Measurements from ENCODE around the gene BRD2. TPM values are rescaled to one million over a fixed set of nuclear protein-coding genes. Genes with fewer than 3 reads are reported as not detected.
A peak's percentile ranks its signal among the peaks of the same experiment; 100 is the strongest.

Gene BRD2
- total and polyA plus RNA-seq, 4 donors: 71.0 to 181 (median 156) TPM

DNA sequence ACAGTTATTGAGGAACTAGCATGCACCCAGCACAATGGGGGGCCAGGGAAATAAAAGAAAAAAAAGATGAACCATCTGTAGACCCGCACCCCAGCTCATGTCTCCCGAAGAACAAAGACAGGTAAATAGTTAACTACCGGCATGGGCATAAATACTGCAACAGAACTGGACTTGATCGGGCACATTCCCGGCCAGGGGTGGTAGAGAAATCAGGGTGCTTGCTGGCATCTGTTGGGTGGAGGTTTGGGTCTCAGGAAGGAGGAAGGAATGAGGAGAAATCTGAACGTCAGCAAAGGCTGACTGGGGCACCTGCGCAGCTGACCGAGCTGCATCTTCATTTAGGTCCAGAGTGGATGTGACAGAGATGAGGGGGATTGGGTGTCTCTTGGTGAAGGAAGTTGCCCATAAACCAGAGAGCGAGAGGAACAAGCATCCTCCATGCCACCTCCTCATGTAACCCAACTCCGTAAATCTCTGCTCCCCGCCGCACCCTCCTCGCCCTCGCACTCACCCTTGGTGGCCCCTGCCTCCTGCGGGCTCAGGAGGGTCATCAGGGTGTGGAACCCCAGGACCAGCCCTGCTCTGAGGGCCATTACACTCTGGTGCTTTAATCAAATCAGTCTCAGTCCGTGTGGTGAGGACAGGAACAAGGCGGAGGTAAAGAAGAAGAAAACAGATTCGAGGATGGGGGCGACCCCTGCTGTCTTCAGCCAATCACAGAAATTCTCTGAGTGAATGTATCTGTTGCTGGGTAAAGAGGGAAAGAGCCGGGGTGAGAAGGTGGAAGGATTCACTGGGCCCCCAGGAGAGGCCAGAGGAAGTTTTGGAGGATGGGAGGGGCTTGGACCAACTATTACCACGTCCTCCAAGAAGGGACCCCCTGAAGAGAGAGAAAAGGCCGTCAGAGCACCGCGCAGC is 40.8 kb downstream of the BRD2 start, which contains the start of gene HLA-DOA:
TSS of gene HLA-DOA (minus strand) at position 648 of the 918 bp plus-strand sequence.
- no peaks in the 10 kb centered on the region for H3K9me3 ChIP-seq (ENCODE audit: control insufficient read depth, low read length)
- DNase-seq (peak in 1 of 2 donors; percentile 62), ATAC-seq (ENCODE audit: low FRiP score) (peak; percentile 44)
- H3K4me1 ChIP-seq (ENCODE audit: control insufficient read depth in 1 of 2, insufficient read depth in 2 of 2, low read length in 2 of 2): no peaks in the 10 kb centered on the region
- H3K27me3 ChIP-seq (ENCODE audit: control insufficient read depth in 1 of 2, insufficient read depth in 2 of 2, low read length in 1 of 2): peaks cover 0 to 6% of the 10 kb centered on the region in 2 donors
- H3K4me3 ChIP-seq (ENCODE audit: low read length in 2 of 2): no peak within 1 kb of the TSS
- H3K27ac ChIP-seq (ENCODE audit: low read depth in 1 of 2, low read length in 2 of 2): no peak within 1 kb of the TSS
- H3K36me3 ChIP-seq (ENCODE audit: control insufficient read depth in 1 of 2, insufficient read depth in 2 of 2, low read length in 1 of 2): no peaks in the 10 kb centered on the region
- intact Hi-C loops (cut with DNase I): no loop called here
- WGBS, 2 donors: 27 to 30% methylated on average over 24 of the region's 24 CpGs

- ATAC-seq (ENCODE audit: low FRiP score): no peak
- intact Hi-C loops (cut with DNase I): loop anchor here in 1 of 2 donors (10.0 kb wide), 1 partner anchor 134 kb away; no protein-coding TSS in a partner anchor
- H3K4me3 ChIP-seq (ENCODE audit: low read length in 2 of 2): no peak overlapping the region
- no peaks in the 10 kb centered on the region for H3K9me3 ChIP-seq (ENCODE audit: control insufficient read depth, low read length)
- no peak for DNase-seq
- WGBS, 2 donors: 62 to 67% methylated on average over 7 of the region's 7 CpGs
- H3K27me3 ChIP-seq (ENCODE audit: control insufficient read depth in 1 of 2, insufficient read depth in 2 of 2, low read length in 1 of 2): peaks cover 0 to 4% of the 10 kb centered on the region in 2 donors
- no peaks in the 10 kb centered on the region for H3K4me1 ChIP-seq (ENCODE audit: control insufficient read depth in 1 of 2, insufficient read depth in 2 of 2, low read length in 2 of 2)
- H3K36me3 ChIP-seq (ENCODE audit: control insufficient read depth in 1 of 2, insufficient read depth in 2 of 2, low read length in 1 of 2): no peaks in the 10 kb centered on the region
- H3K27ac ChIP-seq (ENCODE audit: low read depth in 1 of 2, low read length in 2 of 2): no peak overlapping the region
Measured at GRCh38 chr6:33010356-33010755, 42.0 kb downstream of the BRD2 start.

DNA sequence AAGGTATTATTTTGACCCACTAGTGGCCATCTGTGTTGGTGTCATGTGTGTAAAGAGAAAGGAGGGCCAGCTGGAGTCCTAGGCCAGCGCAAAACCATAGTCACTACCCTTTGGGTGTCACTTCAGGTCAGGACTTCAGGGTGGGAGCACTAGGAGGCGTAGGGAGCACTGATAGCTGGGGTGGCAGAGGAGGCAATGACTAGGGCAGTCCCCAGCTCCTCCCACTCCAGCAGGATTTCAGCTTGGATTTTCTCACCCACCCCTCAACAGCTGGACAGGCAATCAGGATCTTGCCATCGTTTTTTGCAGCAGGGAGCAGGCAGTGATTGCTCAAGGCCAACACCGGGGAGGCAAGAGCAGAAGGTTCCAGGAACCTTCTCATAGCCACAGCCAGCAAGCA is 45.2 kb downstream of the BRD2 start:
- no peak overlapping the region for H3K4me3 ChIP-seq (ENCODE audit: low read length in 2 of 2)
- WGBS, 2 donors: 37 to 46% methylated on average over 4 of the region's 4 CpGs
- ATAC-seq (ENCODE audit: low FRiP score): no peak
- H3K9me3 ChIP-seq (ENCODE audit: control insufficient read depth, low read length): no peaks in the 10 kb centered on the region
- no peaks in the 10 kb centered on the region for H3K4me1 ChIP-seq (ENCODE audit: control insufficient read depth in 1 of 2, insufficient read depth in 2 of 2, low read length in 2 of 2)
- DNase-seq: peak in 1 of 2 donors; percentile 7
- intact Hi-C loops (cut with DNase I): loop anchor here (1.0 to 10.0 kb wide), 3 partner anchors 67 to 235 kb away; no protein-coding TSS in a partner anchor
- H3K36me3 ChIP-seq (ENCODE audit: control insufficient read depth in 1 of 2, insufficient read depth in 2 of 2, low read length in 1 of 2): no peaks in the 10 kb centered on the region
- peaks cover 0 to 4% of the 10 kb centered on the region in 2 donors for H3K27me3 ChIP-seq (ENCODE audit: control insufficient read depth in 1 of 2, insufficient read depth in 2 of 2, low read length in 1 of 2)
- no peak overlapping the region for H3K27ac ChIP-seq (ENCODE audit: low read depth in 1 of 2, low read length in 2 of 2)

DNA sequence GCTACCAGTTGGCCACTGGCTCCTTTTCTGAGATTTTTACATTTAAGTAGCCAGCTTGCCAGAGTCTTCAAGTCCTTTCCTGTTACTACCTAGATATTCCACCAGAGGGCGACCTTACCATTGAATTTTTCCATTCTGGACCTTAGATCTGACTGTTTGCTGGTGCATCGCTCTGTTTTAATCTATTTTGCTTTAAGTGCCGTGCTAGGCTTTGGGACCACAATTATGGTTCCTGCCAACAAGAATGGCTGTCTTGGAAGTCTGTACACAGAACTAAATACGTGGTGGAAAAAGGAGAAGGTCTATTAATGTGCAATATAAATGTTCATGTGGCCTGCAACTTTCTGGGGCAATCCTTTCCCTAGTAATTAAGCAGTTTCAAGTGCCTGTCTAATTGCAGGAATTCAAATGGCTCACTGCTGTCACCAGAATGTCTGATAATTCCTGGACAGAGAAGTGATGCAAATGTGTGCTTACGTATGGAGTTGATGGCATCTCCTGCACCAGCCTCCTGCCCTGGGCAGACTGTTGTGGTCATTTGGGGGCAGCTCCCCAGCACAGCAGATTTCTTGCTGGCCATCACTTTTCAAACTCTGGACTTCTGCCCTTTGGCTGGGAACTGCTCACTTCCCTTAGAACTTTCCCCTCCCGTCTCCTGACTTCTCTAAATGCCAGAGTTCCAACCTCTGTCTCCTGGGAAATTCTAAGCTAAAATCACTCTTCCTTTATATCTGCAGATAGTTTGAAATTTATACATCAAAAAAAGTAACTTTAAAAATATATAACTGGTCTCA is 46.6 kb downstream of the BRD2 start:
- no peak overlapping the region for H3K4me3 ChIP-seq (ENCODE audit: low read length in 2 of 2)
- H3K27me3 ChIP-seq (ENCODE audit: control insufficient read depth in 1 of 2, insufficient read depth in 2 of 2, low read length in 1 of 2): peaks cover 0 to 4% of the 10 kb centered on the region in 2 donors
- DNase-seq: peak in 1 of 2 donors; percentile 30
- no peak overlapping the region for H3K27ac ChIP-seq (ENCODE audit: low read depth in 1 of 2, low read length in 2 of 2)
- intact Hi-C loops (cut with DNase I): loop anchor here (1.0 to 10.0 kb wide), 5 partner anchors 66 to 233 kb away; no protein-coding TSS in a partner anchor
- peak; percentile 86 for ATAC-seq (ENCODE audit: low FRiP score)
- H3K4me1 ChIP-seq (ENCODE audit: control insufficient read depth in 1 of 2, insufficient read depth in 2 of 2, low read length in 2 of 2): no peaks in the 10 kb centered on the region
- WGBS, 2 donors: 18 to 23% methylated on average over 6 of the region's 6 CpGs
- no peaks in the 10 kb centered on the region for H3K36me3 ChIP-seq (ENCODE audit: control insufficient read depth in 1 of 2, insufficient read depth in 2 of 2, low read length in 1 of 2)
- H3K9me3 ChIP-seq (ENCODE audit: control insufficient read depth, low read length): no peaks in the 10 kb centered on the region

- WGBS, 2 donors: 79 to 80% methylated on average over 11 of the region's 11 CpGs
- Histone ChIP-seq H3K27me3 (ENCODE audit: control insufficient read depth in 1 of 2, insufficient read depth in 2 of 2, low read length in 1 of 2) (peaks cover 0 to 4% of the 10 kb centered on the region in 2 donors), H3K4me1 (ENCODE audit: control insufficient read depth in 1 of 2, insufficient read depth in 2 of 2, low read length in 2 of 2) (no peaks in the 10 kb centered on the region), H3K4me3 (ENCODE audit: low read length in 2 of 2) (no peak overlapping the region), H3K9me3 (ENCODE audit: control insufficient read depth, low read length) (no peaks in the 10 kb centered on the region), H3K36me3 (ENCODE audit: control insufficient read depth in 1 of 2, insufficient read depth in 2 of 2, low read length in 1 of 2) (no peaks in the 10 kb centered on the region), H3K27ac (ENCODE audit: low read depth in 1 of 2, low read length in 2 of 2) (no peak overlapping the region)
- intact Hi-C loops (cut with DNase I): loop anchor here (2.0 to 10.0 kb wide), 4 partner anchors 65 to 232 kb away; no protein-coding TSS in a partner anchor
- ATAC-seq (ENCODE audit: low FRiP score): no peak
- DNase-seq: no peak
Measured at GRCh38 chr6:33015798-33016197, 47.4 kb downstream of the BRD2 start.

DNA sequence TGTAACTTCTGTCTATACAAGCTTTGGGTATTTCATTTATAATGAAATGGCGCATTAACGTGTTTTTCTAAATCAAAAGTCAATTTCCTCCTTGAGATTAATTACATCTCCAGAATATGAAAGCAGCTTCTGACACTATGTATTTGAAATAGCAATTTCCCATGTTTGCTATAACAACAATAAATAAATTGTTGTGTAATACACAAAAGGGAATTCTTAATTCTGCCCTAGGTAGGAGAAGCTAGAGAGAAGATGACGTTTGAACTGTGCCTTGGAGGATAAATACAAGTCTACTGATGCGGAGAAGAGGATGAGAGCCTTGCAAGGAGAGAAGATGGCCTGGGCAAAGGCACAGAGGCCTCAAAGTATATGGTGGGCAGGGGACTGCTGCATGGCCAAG is 48.6 kb downstream of the BRD2 start:
- H3K4me3 ChIP-seq (ENCODE audit: low read length in 2 of 2): no peak overlapping the region
- H3K9me3 ChIP-seq (ENCODE audit: control insufficient read depth, low read length): no peaks in the 10 kb centered on the region
- intact Hi-C loops (cut with DNase I): loop anchor here (5.0 to 10.0 kb wide), 3 partner anchors 128 to 230 kb away; no protein-coding TSS in a partner anchor
- WGBS, 2 donors: 71 to 72% methylated on average over 4 of the region's 4 CpGs
- no peaks in the 10 kb centered on the region for H3K4me1 ChIP-seq (ENCODE audit: control insufficient read depth in 1 of 2, insufficient read depth in 2 of 2, low read length in 2 of 2)
- ATAC-seq (ENCODE audit: low FRiP score) (no peak), DNase-seq (no peak)
- H3K27ac ChIP-seq (ENCODE audit: low read depth in 1 of 2, low read length in 2 of 2): no peak overlapping the region
- no peaks in the 10 kb centered on the region for H3K36me3 ChIP-seq (ENCODE audit: control insufficient read depth in 1 of 2, insufficient read depth in 2 of 2, low read length in 1 of 2)
- peaks cover 0 to 4% of the 10 kb centered on the region in 2 donors for H3K27me3 ChIP-seq (ENCODE audit: control insufficient read depth in 1 of 2, insufficient read depth in 2 of 2, low read length in 1 of 2)

- intact Hi-C loops (cut with DNase I): loop anchor here (5.0 to 10.0 kb wide), 3 partner anchors 127 to 229 kb away; no protein-coding TSS in a partner anchor
- no peak for ATAC-seq (ENCODE audit: low FRiP score)
Measured at GRCh38 chr6:33017694-33018353, 49.4 kb downstream of the BRD2 start.

DNA sequence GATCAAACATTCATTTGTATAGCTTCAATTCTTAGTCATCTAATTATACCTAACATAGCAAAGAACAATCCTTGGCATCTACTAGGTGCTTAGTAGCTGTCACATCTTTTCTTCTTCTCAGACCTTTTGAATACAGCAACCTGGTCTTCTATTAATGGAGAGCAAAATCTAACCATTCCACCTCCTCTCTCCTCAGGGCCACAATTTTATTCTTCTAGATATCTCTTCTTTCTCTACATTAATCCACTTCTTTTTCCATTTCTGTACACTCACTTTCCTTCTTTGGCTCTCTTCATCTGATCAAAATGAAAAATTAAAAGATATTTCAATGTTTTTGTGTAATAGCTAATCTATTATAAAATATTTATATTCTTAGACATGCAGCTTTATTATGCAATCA is 50.0 kb downstream of the BRD2 start:
- intact Hi-C loops (cut with DNase I): loop anchor here (5.0 to 10.0 kb wide), 3 partner anchors 126 to 229 kb away; no protein-coding TSS in a partner anchor
- ATAC-seq (ENCODE audit: low FRiP score) (no peak), DNase-seq (no peak)
- no peaks in the 10 kb centered on the region for H3K4me1 ChIP-seq (ENCODE audit: control insufficient read depth in 1 of 2, insufficient read depth in 2 of 2, low read length in 2 of 2)
- H3K27me3 ChIP-seq (ENCODE audit: control insufficient read depth in 1 of 2, insufficient read depth in 2 of 2, low read length in 1 of 2): peaks cover 0 to 4% of the 10 kb centered on the region in 2 donors
- H3K9me3 ChIP-seq (ENCODE audit: control insufficient read depth, low read length): no peaks in the 10 kb centered on the region
- no peak overlapping the region for H3K27ac ChIP-seq (ENCODE audit: low read depth in 1 of 2, low read length in 2 of 2)
- H3K36me3 ChIP-seq (ENCODE audit: control insufficient read depth in 1 of 2, insufficient read depth in 2 of 2, low read length in 1 of 2): no peaks in the 10 kb centered on the region
- H3K4me3 ChIP-seq (ENCODE audit: low read length in 2 of 2): no peak overlapping the region

More at GRCh38 chr6:33017694-33018353, 49.4 kb downstream of the BRD2 start:
- no peak overlapping the region for H3K27ac ChIP-seq (ENCODE audit: low read depth in 1 of 2, low read length in 2 of 2)
- no peaks in the 10 kb centered on the region for H3K4me1 ChIP-seq (ENCODE audit: control insufficient read depth in 1 of 2, insufficient read depth in 2 of 2, low read length in 2 of 2)
- WGBS, 2 donors: 86% methylated on average over 3 of the region's 3 CpGs
- no peaks in the 10 kb centered on the region for H3K36me3 ChIP-seq (ENCODE audit: control insufficient read depth in 1 of 2, insufficient read depth in 2 of 2, low read length in 1 of 2)
- no peak for DNase-seq
- H3K4me3 ChIP-seq (ENCODE audit: low read length in 2 of 2): no peak overlapping the region
- no peaks in the 10 kb centered on the region for H3K9me3 ChIP-seq (ENCODE audit: control insufficient read depth, low read length)
- H3K27me3 ChIP-seq (ENCODE audit: control insufficient read depth in 1 of 2, insufficient read depth in 2 of 2, low read length in 1 of 2): peaks cover 0 to 4% of the 10 kb centered on the region in 2 donors
